Coronary artery (tissue), 2 donors: ENCODE measurements around the gene APOL2.
A peak's percentile ranks its signal among the peaks of the same experiment; 100 is the strongest.
"Not testable (repeated sequence)": the region's sequence is repeated elsewhere in the genome, so short reads cannot be mapped to it uniquely, and the experiment has no call there.

ENCODE experiments used
- DNase-seq: peaks from one replicate; pipeline ENCODE4 v3.0.0-alpha.2; 2017; ENCODE audit warnings: low spot score
- H3K27ac ChIP-seq, 2 donors: fragments of 200-600 bp; sonication (generic); one replicate each; pipeline ENCODE4 v1.5.1; 2016 to 2019
- H3K4me3 ChIP-seq: fragments of 200-600 bp; sonication (generic); 2 replicates; pipeline ENCODE4 v1.5.1; 2016; ENCODE audit warnings: mild to moderate bottlenecking, moderate library complexity
- CTCF ChIP-seq: fragments of 200-600 bp; sonication (generic); IDR thresholded peaks from one replicate; pipeline ENCODE4 v1.5.1; 2019; ENCODE audit warnings: antibody characterized with exemption

Gene APOL2

GRCh38 chr22:36257948-36258670, 18.8 kb upstream of the APOL2 start:
- no peak for TF ChIP-seq CTCF

GRCh38 chr22:36257308-36257707, 18.0 kb upstream of the APOL2 start:
- Histone ChIP-seq H3K4me3 (no peak overlapping the region), H3K27ac (peak overlapping the region in 1 of 2 donors; percentile 37)
- DNase-seq: no peak
- no peak for TF ChIP-seq CTCF

More at GRCh38 chr22:36257948-36258670, 18.8 kb upstream of the APOL2 start:
- peak overlapping the region in 1 of 2 donors; percentile 74 for H3K27ac ChIP-seq
- H3K4me3 ChIP-seq: no peak overlapping the region
- DNase-seq: no peak

- no peak for TF ChIP-seq CTCF
These were observed 17.2 kb upstream of the APOL2 start for GRCh38 chr22:36256478-36256877.

GRCh38 chr22:36255572-36255971, 16.2 kb upstream of the APOL2 start:
- not testable (repeated sequence) for DNase-seq
- peak overlapping the region; percentile 71 for H3K4me3 ChIP-seq
- H3K27ac ChIP-seq: peak overlapping the region in 1 of 2 donors; percentile 82

More at GRCh38 chr22:36256478-36256877, 17.2 kb upstream of the APOL2 start:
- Histone ChIP-seq H3K27ac (peak overlapping the region in 1 of 2 donors; percentile 37), H3K4me3 (no peak overlapping the region)
- no peak for DNase-seq

GRCh38 chr22:36253523-36254490, 14.5 kb upstream of the APOL2 start:
- TF ChIP-seq CTCF: no peak
- Histone ChIP-seq H3K27ac (peak overlapping the region; percentile 76 to 82), H3K4me3 (peak overlapping the region; percentile 71)
- DNase-seq: no peak

- DNase-seq: no peak
These were observed 13.6 kb upstream of the APOL2 start, which contains the start of gene APOL1 for GRCh38 chr22:36252754-36253522. TSS of gene APOL1 (plus strand) at chr22:36253133. CDS start at chr22:36254956, 1,823 bp downstream.

GRCh38 chr22:36251979-36252608, 12.8 kb upstream of the APOL2 start:
- H3K27ac ChIP-seq, H3K4me3 ChIP-seq, DNase-seq: not testable (repeated sequence)

More at GRCh38 chr22:36252754-36253522, 13.6 kb upstream of the APOL2 start, which contains the start of gene APOL1:
- Histone ChIP-seq H3K27ac (peak within 1 kb of the TSS; percentile 76 to 82), H3K4me3 (peak within 1 kb of the TSS; percentile 71)
- no peak for TF ChIP-seq CTCF

GRCh38 chr22:36250292-36250960, 11.1 kb upstream of the APOL2 start:
- not testable (repeated sequence) for DNase-seq, H3K4me3 ChIP-seq
- H3K27ac ChIP-seq: peak overlapping the region in 1 of 2 donors; percentile 16
